Gastrocnemius medialis (tissue), 4 donors: ENCODE measurements around the gene HIVEP3. TPM values are rescaled to one million over a fixed set of nuclear protein-coding genes. Genes with fewer than 3 reads are reported as not detected.

Source experiments
- ATAC-seq, 2 donors: fragments of 150-250 bp; one replicate each; pipeline ENCODE4 v1.9.1; 2016
- DNase-seq, 2 donors: peaks; one replicate each; pipeline ENCODE4 v3.0.0-alpha.2; 2019
- H3K27ac ChIP-seq, 4 donors: fragments of 200-600 bp; sonication (generic); 1 replicate in 1 of 4; 2 replicates in 3 of 4; pipeline ENCODE4 v1.5.1; 2016 to 2018; ENCODE audit warnings: mild to moderate bottlenecking in 2 of 4, moderate library complexity in 1 of 4
- H3K27me3 ChIP-seq, 3 donors: fragments of 200-600 bp; sonication (generic) in 2 of 3; 1 replicate in 1 of 3; 2 replicates in 2 of 3; pipeline versions ENCODE4 v1.5.1 to v1.6.0; 2016 to 2019; ENCODE audit warnings: mild to moderate bottlenecking in 1 of 3, moderate library complexity in 1 of 3
- H3K36me3 ChIP-seq, 2 donors: fragments of 200-600 bp; sonication (generic) in 1 of 2; one replicate each; pipeline ENCODE4 v1.5.1; 2017 to 2018
- H3K4me1 ChIP-seq, 2 donors: fragments of 200-600 bp; sonication (generic) in 1 of 2; one replicate each; pipeline ENCODE4 v1.5.1; 2016 to 2017; ENCODE audit warnings: mild to moderate bottlenecking in 2 of 2
- H3K4me3 ChIP-seq, 4 donors: fragments of 200-600 bp; sonication (generic) in 3 of 4; 1 replicate in 1 of 4; 2 replicates in 3 of 4; pipeline ENCODE4 v1.5.1; 2016 to 2019; ENCODE audit warnings: mild to moderate bottlenecking in 2 of 4
- H3K9me3 ChIP-seq, 3 donors: fragments of 200-600 bp; sonication (generic) in 2 of 3; 1 replicate in 1 of 3; 2 replicates in 2 of 3; pipeline ENCODE4 v1.5.1; 2016 to 2019
- CTCF ChIP-seq, 5 experiments: fragments of 450-650 bp in 3 of 5; fragments of 200-600 bp in 2 of 5; sonication (generic) in 2 of 5; IDR thresholded peaks in 4 of 5; conservative IDR thresholded peaks in 1 of 5; 1 replicate in 4 of 5; 2 replicates in 1 of 5; pipeline ENCODE4 v1.5.1; 2016 to 2019; ENCODE audit warnings: antibody characterized with exemption in 5 of 5, mild to moderate bottlenecking in 3 of 5, moderate library complexity in 3 of 5
- POLR2A ChIP-seq, 2 donors: fragments of 450-650 bp; IDR thresholded peaks; one replicate each; pipeline ENCODE4 v1.6.1; 2017; ENCODE audit warnings: antibody characterized with exemption in 2 of 2, mild to moderate bottlenecking in 2 of 2, moderate library complexity in 2 of 2
- in situ Hi-C, 4 donors: fragments of 200-750 bp; cut with MboI; loops; one replicate each; pipeline versions ENCODE4 v1.15.0 to v1.8.0; 2017; ENCODE audit warnings: low sequenced_read_pairs in 4 of 4
- intact Hi-C: fragments of 100-400 bp; cut with DNase I; formaldehyde crosslinking; loops from one replicate; pipeline ENCODE4 v1.15.1; 2023; ENCODE audit warnings: low total_unique reads
- total RNA-seq, 4 donors: library from RNA; depleted of rRNA; stranded (reverse); fragments of >200 nt; gene quantifications; one replicate each; pipeline versions ENCODE4 v1.1.0 to v1.2.3, GENCODE V29; 2016

HIVEP3 gene
- total RNA-seq, 4 donors from 2014 or later = 0.80 to 1.8 (median 1.3) TPM

DNA sequence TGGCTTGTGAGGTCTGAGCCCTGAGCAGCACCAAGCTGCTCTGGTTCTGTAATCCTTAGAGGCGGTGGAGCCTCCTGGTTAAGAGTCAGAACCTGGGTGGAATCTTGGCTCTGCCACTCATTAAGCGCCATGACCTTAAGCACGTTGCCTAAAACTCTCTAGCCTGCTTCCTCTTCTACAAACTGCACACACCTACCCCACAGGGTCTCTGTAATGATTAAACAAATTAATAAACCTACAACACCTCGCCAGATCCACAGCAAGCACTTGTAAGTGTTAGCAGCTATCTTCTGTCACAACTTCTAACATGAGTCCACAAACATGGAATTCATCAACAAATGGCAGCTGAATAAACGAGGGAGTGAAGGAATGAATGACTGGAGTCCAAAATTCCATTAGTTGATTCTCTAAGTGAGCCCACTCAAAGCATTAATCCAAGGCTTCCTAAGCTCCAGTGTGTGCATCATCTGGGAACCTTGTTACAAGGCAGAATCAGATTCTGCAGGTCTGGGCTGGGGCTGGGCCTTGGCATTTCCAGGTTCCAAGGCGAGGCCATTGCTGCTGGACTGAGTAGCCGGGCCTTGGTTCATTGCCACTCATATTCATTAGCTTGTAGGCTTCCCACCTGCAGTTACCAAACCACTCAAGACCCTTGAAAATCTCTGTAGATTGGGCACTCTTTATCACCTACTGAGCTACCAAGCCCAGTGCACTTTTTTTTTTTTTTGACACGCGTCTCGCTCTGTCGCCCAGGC lies 168.6 kb downstream of the HIVEP3 start:
- Histone ChIP-seq H3K27ac (no peak overlapping the region), H3K9me3 (no peaks in the 10 kb centered on the region), H3K4me3 (no peak overlapping the region), H3K4me1 (peaks cover 0 to 11% of the 10 kb centered on the region in 2 donors), H3K27me3 (no peaks in the 10 kb centered on the region), H3K36me3 (no peaks in the 10 kb centered on the region)
- intact Hi-C loops = no loop called here
- ATAC-seq (peak in 1 of 2 donors; percentile 17), DNase-seq (no peak)
- TF ChIP-seq CTCF (IDR thresholded peaks at IDR 0.05 in 4 of 5, conservative IDR thresholded peaks at IDR 0.05 in 1 of 5) (no peak), POLR2A (IDR thresholded peaks at IDR 0.05) (no peak)
- in situ Hi-C loops = no loop called here

- H3K36me3 ChIP-seq = no peaks in the 10 kb centered on the region
- H3K27me3 ChIP-seq = no peaks in the 10 kb centered on the region
- DNase-seq = no peak
- H3K4me1 ChIP-seq = peaks cover 0 to 13% of the 10 kb centered on the region in 2 donors
- intact Hi-C loops (no loop called here), in situ Hi-C loops (no loop called here)
- ATAC-seq = no peak
- H3K27ac ChIP-seq = no peak overlapping the region
- TF ChIP-seq POLR2A (IDR thresholded peaks at IDR 0.05) (no peak), CTCF (IDR thresholded peaks at IDR 0.05 in 4 of 5, conservative IDR thresholded peaks at IDR 0.05 in 1 of 5) (no peak)
- H3K4me3 ChIP-seq = no peak overlapping the region
- no peaks in the 10 kb centered on the region for H3K9me3 ChIP-seq
These were observed 173.7 kb downstream of the HIVEP3 start for GRCh38 chr1:41745022-41745421.

DNA sequence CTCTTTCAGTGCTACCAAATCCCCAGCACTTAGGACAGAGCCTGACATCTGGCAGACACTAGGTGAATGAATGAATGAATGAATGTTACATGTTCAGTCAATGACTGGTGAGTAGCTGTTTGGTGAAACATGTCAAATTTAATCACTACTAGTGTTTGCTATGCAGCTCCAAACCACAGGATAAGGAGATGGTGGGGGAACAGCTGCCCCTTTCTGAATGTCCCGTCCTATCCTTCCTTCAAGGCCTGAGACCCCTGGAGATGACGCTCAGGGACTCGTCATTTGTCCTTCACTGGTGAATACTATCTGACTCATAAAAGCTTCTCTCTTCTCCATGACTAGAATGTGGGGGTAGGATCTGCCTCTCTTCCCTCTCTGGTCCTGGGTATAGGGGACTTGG lies 175.4 kb downstream of the HIVEP3 start:
- Histone ChIP-seq H3K9me3 (no peaks in the 10 kb centered on the region), H3K27me3 (no peaks in the 10 kb centered on the region), H3K27ac (no peak overlapping the region), H3K4me1 (peaks cover 13 to 21% of the 10 kb centered on the region in 2 donors), H3K4me3 (no peak overlapping the region), H3K36me3 (no peaks in the 10 kb centered on the region)
- intact Hi-C loops = no loop called here
- ATAC-seq (no peak), DNase-seq (no peak)
- TF ChIP-seq POLR2A (IDR thresholded peaks at IDR 0.05) = no peak
- TF ChIP-seq CTCF (IDR thresholded peaks at IDR 0.05 in 4 of 5, conservative IDR thresholded peaks at IDR 0.05 in 1 of 5) = no peak
- in situ Hi-C loops = no loop called here

DNA sequence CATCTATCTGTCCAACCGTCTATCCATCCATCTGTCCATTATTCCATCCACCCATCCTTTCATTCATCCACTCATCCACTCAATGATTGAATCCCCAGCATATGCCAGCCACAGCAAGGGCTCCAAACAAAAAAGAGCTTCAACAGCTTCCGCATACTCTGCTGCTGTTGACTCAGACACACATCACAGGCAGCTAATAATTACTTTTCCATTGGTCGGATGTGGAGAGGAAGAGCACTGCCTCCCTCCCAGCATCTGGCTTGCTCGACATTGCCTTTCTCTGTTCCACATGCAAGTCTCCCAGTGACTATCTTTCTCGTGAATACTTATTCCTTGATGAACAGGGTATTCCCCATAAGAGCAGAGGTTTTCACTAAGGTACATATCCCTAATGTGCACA lies 176.5 kb downstream of the HIVEP3 start:
- TF ChIP-seq CTCF (IDR thresholded peaks at IDR 0.05 in 4 of 5, conservative IDR thresholded peaks at IDR 0.05 in 1 of 5) (no peak), POLR2A (IDR thresholded peaks at IDR 0.05) (no peak)
- DNase-seq = no peak
- no peak for ATAC-seq
- no peak overlapping the region for H3K4me3 ChIP-seq
- H3K4me1 ChIP-seq = peaks cover 13 to 26% of the 10 kb centered on the region in 2 donors
- H3K27me3 ChIP-seq = no peaks in the 10 kb centered on the region
- H3K27ac ChIP-seq = no peak overlapping the region
- H3K9me3 ChIP-seq = no peaks in the 10 kb centered on the region
- in situ Hi-C loops (no loop called here), intact Hi-C loops (no loop called here)
- H3K36me3 ChIP-seq = no peaks in the 10 kb centered on the region
